ENCODE results near the gene SLC44A3.

Gene SLC44A3

DNA sequence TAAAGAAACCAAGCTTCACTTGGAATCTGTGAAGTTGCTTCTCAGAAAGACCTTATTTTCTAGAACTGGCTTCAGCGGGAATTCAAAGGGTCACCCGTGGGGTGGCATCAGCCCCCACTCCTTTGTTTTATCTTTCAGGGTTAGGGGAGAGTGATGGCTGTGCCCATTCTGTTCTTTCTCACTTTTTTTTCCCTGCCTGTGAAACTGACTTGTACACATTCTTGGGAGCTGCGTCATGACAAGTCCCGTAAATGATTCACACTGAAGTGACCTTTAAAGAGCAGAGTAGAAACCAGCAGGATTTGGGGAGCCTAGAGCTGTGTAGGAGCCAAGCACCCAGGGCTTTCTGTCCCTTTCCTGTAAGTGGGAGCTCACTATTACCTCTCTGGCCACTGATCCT lies 43.8 kb downstream of the SLC44A3 start:
- Histone ChIP-seq H3K27me3 (ENCODE audit: control insufficient read depth, insufficient read depth, low read length) (no peaks in the 10 kb centered on the region), H3K4me1 (ENCODE audit: control insufficient read depth, low read depth, low read length) (peaks cover 51% of the 10 kb centered on the region), H3K9me3 (ENCODE audit: control insufficient read depth, low read depth, low read length) (no peaks in the 10 kb centered on the region), H3K9ac (ENCODE audit: low read length) (no peak overlapping the region), H3K4me3 (ENCODE audit: low read length) (no peak overlapping the region), H3K27ac (ENCODE audit: low read length) (no peak overlapping the region), H3K36me3 (ENCODE audit: control insufficient read depth, low read depth, low read length) (no peaks in the 10 kb centered on the region)

DNA sequence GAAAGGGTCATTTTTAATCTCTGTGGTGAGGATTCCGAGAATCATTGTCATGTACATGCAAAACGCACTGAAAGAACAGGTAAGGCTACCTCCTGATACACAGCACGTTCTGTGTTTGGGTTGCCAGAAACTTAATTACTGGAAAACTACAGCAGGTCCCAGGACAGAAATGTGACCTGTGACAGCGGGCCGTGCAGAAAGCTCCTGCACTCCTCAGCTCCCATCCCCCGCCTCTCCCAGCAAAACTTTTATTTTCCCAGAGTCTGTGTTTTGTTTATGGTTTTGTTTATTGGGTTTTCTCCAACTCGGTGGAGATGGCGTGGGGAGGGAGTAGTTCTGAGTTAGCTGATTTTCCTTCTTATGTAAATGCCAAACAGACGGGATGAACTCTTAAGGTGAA lies 44.7 kb downstream of the SLC44A3 start:
- H3K27ac ChIP-seq (ENCODE audit: low read length) = no peak overlapping the region
- peaks cover 58% of the 10 kb centered on the region for H3K4me1 ChIP-seq (ENCODE audit: control insufficient read depth, low read depth, low read length)
- H3K9ac ChIP-seq (ENCODE audit: low read length) = no peak overlapping the region
- H3K27me3 ChIP-seq (ENCODE audit: control insufficient read depth, insufficient read depth, low read length) = no peaks in the 10 kb centered on the region
- H3K9me3 ChIP-seq (ENCODE audit: control insufficient read depth, low read depth, low read length) = no peaks in the 10 kb centered on the region
- peak overlapping the region; percentile 2 for H3K4me3 ChIP-seq (ENCODE audit: low read length)
- no peaks in the 10 kb centered on the region for H3K36me3 ChIP-seq (ENCODE audit: control insufficient read depth, low read depth, low read length)

DNA sequence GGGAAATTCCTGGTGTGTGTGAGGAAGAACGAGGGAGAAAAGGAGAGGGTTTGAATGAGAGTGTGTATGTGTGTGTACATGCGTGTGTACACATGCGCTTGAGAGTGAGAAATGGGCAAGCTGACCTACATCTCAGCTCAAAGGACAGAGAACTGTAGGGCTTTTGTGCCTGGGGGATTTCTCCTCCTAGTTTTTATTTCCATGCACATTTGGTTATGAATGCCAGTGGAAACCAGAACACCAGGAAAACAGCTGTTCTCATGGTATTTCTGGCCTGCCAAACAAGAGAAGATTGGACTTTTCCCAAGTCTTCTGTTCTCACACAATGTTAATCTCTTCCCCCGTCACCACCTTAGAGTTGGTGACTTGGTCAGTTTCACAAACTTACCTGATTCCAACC lies 45.2 kb downstream of the SLC44A3 start:
- Histone ChIP-seq H3K36me3 (ENCODE audit: control insufficient read depth, low read depth, low read length) (no peaks in the 10 kb centered on the region), H3K9me3 (ENCODE audit: control insufficient read depth, low read depth, low read length) (no peaks in the 10 kb centered on the region), H3K9ac (ENCODE audit: low read length) (no peak overlapping the region), H3K27ac (ENCODE audit: low read length) (peak overlapping the region; percentile 18), H3K4me1 (ENCODE audit: control insufficient read depth, low read depth, low read length) (peaks cover 58% of the 10 kb centered on the region), H3K4me3 (ENCODE audit: low read length) (peak overlapping the region; percentile 2), H3K27me3 (ENCODE audit: control insufficient read depth, insufficient read depth, low read length) (no peaks in the 10 kb centered on the region)

DNA sequence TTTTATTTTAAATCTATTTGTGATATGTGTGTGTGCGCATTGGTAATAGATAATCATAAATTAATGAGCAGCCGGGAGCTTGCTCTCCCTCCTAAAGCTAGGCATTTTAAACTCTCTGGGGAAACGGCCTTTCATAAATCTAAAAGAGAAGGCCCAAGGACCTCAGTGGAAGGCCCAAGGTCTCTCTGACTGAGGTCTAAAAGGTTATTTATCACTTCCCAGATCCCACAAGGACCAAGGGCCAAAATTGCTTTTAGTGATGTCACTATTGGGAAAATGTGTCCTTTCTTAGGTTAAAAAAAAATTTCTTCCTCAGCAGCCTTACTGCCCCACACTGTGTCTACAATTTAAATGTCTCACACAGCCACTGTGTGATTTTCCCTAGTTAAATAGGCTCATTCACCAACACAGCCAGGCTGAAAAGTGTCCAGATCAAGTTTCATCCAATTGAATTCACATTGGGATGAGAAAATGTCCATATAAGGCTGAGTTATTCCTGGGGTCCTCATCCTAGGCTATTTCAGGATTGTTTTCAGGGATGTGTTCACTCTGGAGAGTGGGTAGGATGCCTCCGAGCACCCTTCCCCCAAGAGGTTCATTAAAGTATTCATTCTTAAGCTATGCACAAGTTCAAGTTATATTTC lies 46.1 kb downstream of the SLC44A3 start:
- H3K4me3 ChIP-seq (ENCODE audit: low read length) = peak overlapping the region; percentile 12
- H3K36me3 ChIP-seq (ENCODE audit: control insufficient read depth, low read depth, low read length) = no peaks in the 10 kb centered on the region
- peak overlapping the region; percentile 38 for H3K27ac ChIP-seq (ENCODE audit: low read length)
- H3K27me3 ChIP-seq (ENCODE audit: control insufficient read depth, insufficient read depth, low read length) = no peaks in the 10 kb centered on the region
- no peaks in the 10 kb centered on the region for H3K9me3 ChIP-seq (ENCODE audit: control insufficient read depth, low read depth, low read length)
- H3K4me1 ChIP-seq (ENCODE audit: control insufficient read depth, low read depth, low read length) = peaks cover 58% of the 10 kb centered on the region
- H3K9ac ChIP-seq (ENCODE audit: low read length) = peak overlapping the region; percentile 34

DNA sequence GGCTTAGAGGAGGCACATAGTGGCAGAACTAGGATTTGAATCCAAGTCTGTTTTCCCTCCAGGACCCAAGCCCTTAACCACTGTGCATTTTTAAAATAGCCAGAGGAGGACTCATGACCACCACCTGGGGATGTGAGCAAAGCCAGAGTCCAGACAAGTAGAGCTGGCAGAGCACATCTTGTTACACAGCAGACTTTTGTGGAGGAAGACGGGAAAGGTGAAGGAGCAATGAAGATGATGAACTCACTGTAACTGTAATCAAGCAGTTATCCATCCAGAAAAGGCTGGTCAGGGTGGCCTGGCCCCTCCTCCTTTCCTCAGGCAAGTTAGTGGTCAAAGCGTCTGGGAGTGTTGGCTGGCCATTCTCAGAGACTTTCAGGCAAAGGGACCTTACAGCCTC lies 50.9 kb downstream of the SLC44A3 start:
- H3K9ac ChIP-seq (ENCODE audit: low read length) = no peak overlapping the region
- H3K27ac ChIP-seq (ENCODE audit: low read length) = no peak overlapping the region
- H3K27me3 ChIP-seq (ENCODE audit: control insufficient read depth, insufficient read depth, low read length) = no peaks in the 10 kb centered on the region

DNA sequence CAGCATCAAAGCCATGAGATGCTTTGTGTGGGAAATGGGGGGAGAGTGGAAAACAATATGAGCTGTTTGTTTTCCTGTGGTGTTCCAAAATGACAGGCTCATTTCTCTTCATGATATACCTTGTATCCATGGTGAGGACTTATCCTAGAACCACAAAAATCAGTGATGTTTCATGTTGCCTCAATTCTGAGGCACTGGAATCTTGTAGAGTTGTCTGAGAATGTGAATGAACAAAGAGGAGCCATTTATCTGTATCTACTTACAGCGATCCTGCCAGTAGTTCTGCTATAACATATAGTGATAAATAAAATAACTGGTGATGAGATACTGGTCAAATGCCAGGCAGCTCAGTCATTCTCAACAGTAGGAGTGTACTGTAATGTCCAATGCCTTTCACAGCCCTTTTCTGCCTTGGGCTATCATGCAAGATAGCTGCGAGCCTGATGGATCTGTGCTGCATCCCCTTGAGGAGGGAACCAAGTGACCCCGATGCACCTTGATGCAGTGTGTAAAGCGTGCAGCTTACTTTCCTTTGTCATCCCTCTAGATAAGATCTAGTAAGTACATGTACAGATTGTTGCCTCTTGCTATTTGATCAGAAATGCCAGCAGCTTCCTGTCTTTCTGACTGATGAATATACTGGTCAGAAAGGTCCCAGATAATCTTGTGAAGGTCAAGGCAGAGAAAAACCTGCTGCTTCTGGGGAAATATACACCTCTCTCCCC lies 52.8 kb downstream of the SLC44A3 start:
- Histone ChIP-seq H3K9ac (ENCODE audit: low read length) (no peak overlapping the region), H3K9me3 (ENCODE audit: control insufficient read depth, low read depth, low read length) (no peaks in the 10 kb centered on the region), H3K36me3 (ENCODE audit: control insufficient read depth, low read depth, low read length) (no peaks in the 10 kb centered on the region), H3K27ac (ENCODE audit: low read length) (no peak overlapping the region), H3K4me3 (ENCODE audit: low read length) (no peak overlapping the region), H3K4me1 (ENCODE audit: control insufficient read depth, low read depth, low read length) (peaks cover 10% of the 10 kb centered on the region), H3K27me3 (ENCODE audit: control insufficient read depth, insufficient read depth, low read length) (no peaks in the 10 kb centered on the region)

More for the DNA sequence above, 50.9 kb downstream of the SLC44A3 start:
- no peak overlapping the region for H3K4me3 ChIP-seq (ENCODE audit: low read length)
- H3K9me3 ChIP-seq (ENCODE audit: control insufficient read depth, low read depth, low read length) = no peaks in the 10 kb centered on the region
- H3K36me3 ChIP-seq (ENCODE audit: control insufficient read depth, low read depth, low read length) = no peaks in the 10 kb centered on the region
- H3K4me1 ChIP-seq (ENCODE audit: control insufficient read depth, low read depth, low read length) = peaks cover 18% of the 10 kb centered on the region

DNA sequence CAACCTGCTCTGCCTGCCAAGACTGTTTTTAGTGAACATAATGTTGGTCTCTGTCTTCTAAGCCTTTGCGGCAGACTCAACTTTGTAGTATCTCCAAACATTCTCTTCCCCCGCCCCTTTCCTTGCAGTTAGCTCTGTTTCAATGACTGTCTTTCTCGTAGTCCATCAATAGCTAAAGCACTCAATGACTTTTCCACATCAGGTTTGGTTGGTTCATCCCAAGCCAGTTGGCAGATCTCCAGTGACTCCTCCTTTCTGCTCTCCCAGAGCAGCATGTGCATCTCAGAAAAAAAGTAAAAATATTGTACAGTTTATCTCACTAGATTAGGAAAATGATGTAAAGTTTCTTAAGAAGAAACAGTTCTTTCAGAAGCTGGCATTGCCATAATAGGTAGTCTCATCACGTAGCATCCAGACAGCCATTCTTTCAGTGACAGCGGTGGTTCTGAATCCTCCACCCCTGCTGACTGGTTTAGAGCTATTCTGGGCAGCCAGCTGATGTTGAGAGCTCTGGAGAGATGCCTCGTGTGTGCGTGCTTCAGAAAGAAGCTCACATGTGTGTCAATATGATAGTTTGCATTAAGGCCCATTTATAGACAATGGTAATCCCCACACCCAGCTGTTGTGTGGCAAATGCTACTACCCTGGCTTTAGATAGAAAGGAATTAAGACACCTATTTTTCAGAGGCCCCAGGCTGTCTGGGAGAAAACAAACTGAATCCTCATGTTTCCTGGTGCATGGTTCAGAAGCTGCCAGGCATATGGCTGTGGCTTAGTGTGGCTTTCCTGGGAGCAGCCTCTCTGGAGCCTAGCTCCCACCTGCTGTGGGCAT lies 53.6 kb downstream of the SLC44A3 start:
- no peak overlapping the region for H3K4me3 ChIP-seq (ENCODE audit: low read length)
- no peaks in the 10 kb centered on the region for H3K9me3 ChIP-seq (ENCODE audit: control insufficient read depth, low read depth, low read length)
- H3K27ac ChIP-seq (ENCODE audit: low read length) = no peak overlapping the region
- peaks cover 8% of the 10 kb centered on the region for H3K4me1 ChIP-seq (ENCODE audit: control insufficient read depth, low read depth, low read length)
- H3K36me3 ChIP-seq (ENCODE audit: control insufficient read depth, low read depth, low read length) = no peaks in the 10 kb centered on the region
- no peak overlapping the region for H3K9ac ChIP-seq (ENCODE audit: low read length)
- H3K27me3 ChIP-seq (ENCODE audit: control insufficient read depth, insufficient read depth, low read length) = no peaks in the 10 kb centered on the region

DNA sequence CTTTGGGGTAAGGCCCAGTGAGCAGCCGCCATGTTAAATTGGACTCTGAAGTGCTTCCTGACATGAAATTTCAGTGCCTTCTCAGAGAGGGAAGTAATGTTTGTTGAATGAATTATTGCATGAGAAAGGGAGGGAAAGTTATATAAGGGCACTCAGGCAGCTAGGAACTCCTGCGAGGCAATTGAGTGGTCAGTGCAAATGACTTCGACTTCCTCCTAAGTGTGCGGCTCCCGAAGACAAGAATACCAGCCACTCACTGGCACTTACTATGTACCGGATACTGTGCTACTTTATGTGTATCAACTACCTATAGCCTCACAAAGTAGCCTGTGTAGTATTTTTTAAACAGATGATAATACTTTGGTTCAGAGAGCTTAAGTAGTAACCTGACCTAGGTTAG lies 54.3 kb downstream of the SLC44A3 start:
- Histone ChIP-seq H3K9me3 (ENCODE audit: control insufficient read depth, low read depth, low read length) (no peaks in the 10 kb centered on the region), H3K27me3 (ENCODE audit: control insufficient read depth, insufficient read depth, low read length) (no peaks in the 10 kb centered on the region), H3K4me3 (ENCODE audit: low read length) (no peak overlapping the region), H3K27ac (ENCODE audit: low read length) (no peak overlapping the region), H3K36me3 (ENCODE audit: control insufficient read depth, low read depth, low read length) (no peaks in the 10 kb centered on the region), H3K9ac (ENCODE audit: low read length) (no peak overlapping the region), H3K4me1 (ENCODE audit: control insufficient read depth, low read depth, low read length) (peaks cover 1% of the 10 kb centered on the region)

DNA sequence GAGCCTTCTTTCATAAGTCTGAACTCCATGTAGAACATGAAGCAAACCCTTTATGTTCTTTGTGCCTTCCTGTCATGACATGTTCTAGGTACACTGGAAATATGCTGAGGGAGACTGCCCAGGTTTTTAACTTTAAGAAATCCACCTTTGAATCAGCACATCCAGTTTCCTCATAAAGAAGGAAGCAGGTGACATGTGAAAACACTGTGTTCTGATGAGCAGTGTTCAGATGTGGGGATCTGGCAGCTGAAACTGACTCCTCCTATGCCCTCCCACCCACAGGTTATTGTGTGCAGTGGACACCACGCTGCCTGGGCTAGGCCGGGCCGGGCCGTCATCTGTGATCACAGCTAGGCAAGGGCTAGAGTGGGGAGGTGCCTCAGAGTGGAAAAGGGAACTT lies 55.6 kb downstream of the SLC44A3 start:
- Histone ChIP-seq H3K27ac (ENCODE audit: low read length) (no peak overlapping the region), H3K9me3 (ENCODE audit: control insufficient read depth, low read depth, low read length) (no peaks in the 10 kb centered on the region), H3K4me3 (ENCODE audit: low read length) (no peak overlapping the region), H3K36me3 (ENCODE audit: control insufficient read depth, low read depth, low read length) (no peaks in the 10 kb centered on the region), H3K9ac (ENCODE audit: low read length) (no peak overlapping the region), H3K27me3 (ENCODE audit: control insufficient read depth, insufficient read depth, low read length) (no peaks in the 10 kb centered on the region), H3K4me1 (ENCODE audit: control insufficient read depth, low read depth, low read length) (no peaks in the 10 kb centered on the region)

DNA sequence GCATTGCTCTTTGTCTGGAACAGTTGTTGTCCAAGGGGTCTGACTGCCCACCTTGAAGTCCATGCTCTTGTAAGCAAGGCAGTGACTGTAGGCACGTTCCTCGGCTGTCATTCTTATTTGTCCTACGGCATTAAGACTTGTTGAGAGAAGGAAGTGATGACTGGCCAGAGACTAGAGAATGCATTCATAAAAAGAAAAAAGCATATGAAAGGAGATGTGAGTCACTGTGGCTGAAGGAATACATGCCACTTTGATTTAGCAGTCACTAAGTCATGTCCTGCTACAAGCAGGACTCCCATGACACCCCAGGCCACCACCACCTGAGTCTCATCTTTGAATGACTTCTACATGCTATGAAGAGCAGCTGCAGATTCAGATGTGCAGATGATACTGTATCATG lies 56.2 kb downstream of the SLC44A3 start:
- Histone ChIP-seq H3K9ac (ENCODE audit: low read length) (no peak overlapping the region), H3K36me3 (ENCODE audit: control insufficient read depth, low read depth, low read length) (no peaks in the 10 kb centered on the region), H3K4me3 (ENCODE audit: low read length) (no peak overlapping the region), H3K4me1 (ENCODE audit: control insufficient read depth, low read depth, low read length) (no peaks in the 10 kb centered on the region), H3K27me3 (ENCODE audit: control insufficient read depth, insufficient read depth, low read length) (no peaks in the 10 kb centered on the region), H3K27ac (ENCODE audit: low read length) (no peak overlapping the region), H3K9me3 (ENCODE audit: control insufficient read depth, low read depth, low read length) (no peaks in the 10 kb centered on the region)

DNA sequence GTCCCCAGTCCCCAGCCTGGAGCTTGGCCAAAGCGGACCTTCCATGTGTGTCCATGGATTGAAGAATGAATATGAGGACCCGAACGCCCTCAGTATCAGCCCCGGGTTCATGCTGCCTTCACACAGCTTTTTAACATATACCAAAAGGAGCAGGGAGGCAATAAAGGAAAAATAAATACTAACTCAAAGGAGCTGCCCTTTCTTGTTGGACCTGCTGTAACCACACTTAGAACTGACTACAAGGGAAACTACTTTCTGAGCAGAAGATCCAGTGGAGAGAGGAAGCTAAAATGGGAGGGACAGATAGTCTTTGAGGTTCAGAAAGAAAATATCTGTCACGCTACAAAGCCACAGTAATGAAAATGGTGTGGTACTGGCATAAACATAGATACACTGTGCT lies 58.2 kb downstream of the SLC44A3 start:
- no peak overlapping the region for H3K27ac ChIP-seq (ENCODE audit: low read length)
- H3K36me3 ChIP-seq (ENCODE audit: control insufficient read depth, low read depth, low read length) = no peaks in the 10 kb centered on the region
- no peaks in the 10 kb centered on the region for H3K27me3 ChIP-seq (ENCODE audit: control insufficient read depth, insufficient read depth, low read length)
- H3K9me3 ChIP-seq (ENCODE audit: control insufficient read depth, low read depth, low read length) = no peaks in the 10 kb centered on the region
- H3K4me1 ChIP-seq (ENCODE audit: control insufficient read depth, low read depth, low read length) = peaks cover 5% of the 10 kb centered on the region
- no peak overlapping the region for H3K9ac ChIP-seq (ENCODE audit: low read length)
- H3K4me3 ChIP-seq (ENCODE audit: low read length) = no peak overlapping the region

Data from iPS-18a (cell line).